Measurements from ENCODE around the gene MLX.

GRCh38 chr17:42577140-42577531, 10.2 kb downstream of the MLX start:
- TF ChIP-seq REST (IDR thresholded peaks at IDR 0.05; ENCODE audit: insufficient replicate concordance, low read depth) = no peak
- TF ChIP-seq CTCF (IDR thresholded peaks at IDR 0.05; ENCODE audit: insufficient read depth, low read length) = no peak
